Umbilical cord (tissue), 2 donors: ENCODE data around the gene TMPRSS3. TPM values are rescaled to one million over a fixed set of nuclear protein-coding genes. Genes with fewer than 3 reads are reported as not detected.

Source experiments
- DNase-seq: peaks from one replicate; pipeline ENCODE4 v3.0.0-alpha.2; 2015; ENCODE audit warnings: low spot score
- total RNA-seq: library from RNA; depleted of rRNA; stranded (reverse); fragments of >200 nt; gene quantifications from one replicate; pipeline ENCODE4 v1.2.3, GENCODE V29; 2014; ENCODE audit warnings: low replicate concordance; ENCODE audit not compliant: insufficient read depth

Gene TMPRSS3
- total RNA-seq, 1 donor from 2014 or later, result 1.7 TPM

DNA sequence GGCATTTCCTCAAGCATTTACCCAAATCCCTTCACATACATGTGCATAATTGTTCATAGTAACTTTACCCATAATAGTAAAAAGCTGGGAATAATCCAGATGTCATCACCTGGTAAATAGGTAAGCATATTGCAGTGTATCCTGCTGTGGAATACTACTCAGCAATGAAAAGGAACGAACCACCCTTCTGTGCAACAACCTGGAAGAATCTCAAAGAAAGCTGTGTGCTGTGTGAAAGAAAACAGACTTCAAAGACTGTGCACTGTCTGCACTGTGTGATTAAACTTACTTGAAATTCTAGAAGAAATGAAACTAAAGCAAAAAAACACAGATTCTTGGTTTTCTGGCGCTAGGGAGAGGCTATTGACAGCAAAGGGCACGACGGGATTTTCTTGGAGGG lies 58.6 kb downstream of the TMPRSS3 start:
- DNase-seq, result no peak

DNA sequence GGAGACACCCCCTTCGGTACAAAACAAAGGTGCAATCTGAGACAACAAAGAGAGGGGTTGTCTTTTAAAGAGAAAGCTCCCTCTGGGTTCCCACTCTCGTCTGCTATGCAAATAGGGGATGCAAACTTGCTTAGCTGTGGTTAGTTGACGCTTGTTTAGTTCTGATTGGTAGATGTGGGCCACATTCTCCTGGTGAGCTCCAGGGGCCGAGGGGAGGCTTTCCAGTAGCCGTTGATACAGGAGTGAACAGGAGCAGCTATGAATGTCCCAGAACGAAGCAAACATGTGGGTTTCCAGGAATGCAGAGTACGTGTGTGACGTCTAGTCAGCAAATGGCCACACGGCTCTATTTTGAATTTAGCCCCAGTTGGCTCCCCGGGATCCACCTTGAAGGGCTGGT lies 59.8 kb downstream of the TMPRSS3 start:
- no peak for DNase-seq

DNA sequence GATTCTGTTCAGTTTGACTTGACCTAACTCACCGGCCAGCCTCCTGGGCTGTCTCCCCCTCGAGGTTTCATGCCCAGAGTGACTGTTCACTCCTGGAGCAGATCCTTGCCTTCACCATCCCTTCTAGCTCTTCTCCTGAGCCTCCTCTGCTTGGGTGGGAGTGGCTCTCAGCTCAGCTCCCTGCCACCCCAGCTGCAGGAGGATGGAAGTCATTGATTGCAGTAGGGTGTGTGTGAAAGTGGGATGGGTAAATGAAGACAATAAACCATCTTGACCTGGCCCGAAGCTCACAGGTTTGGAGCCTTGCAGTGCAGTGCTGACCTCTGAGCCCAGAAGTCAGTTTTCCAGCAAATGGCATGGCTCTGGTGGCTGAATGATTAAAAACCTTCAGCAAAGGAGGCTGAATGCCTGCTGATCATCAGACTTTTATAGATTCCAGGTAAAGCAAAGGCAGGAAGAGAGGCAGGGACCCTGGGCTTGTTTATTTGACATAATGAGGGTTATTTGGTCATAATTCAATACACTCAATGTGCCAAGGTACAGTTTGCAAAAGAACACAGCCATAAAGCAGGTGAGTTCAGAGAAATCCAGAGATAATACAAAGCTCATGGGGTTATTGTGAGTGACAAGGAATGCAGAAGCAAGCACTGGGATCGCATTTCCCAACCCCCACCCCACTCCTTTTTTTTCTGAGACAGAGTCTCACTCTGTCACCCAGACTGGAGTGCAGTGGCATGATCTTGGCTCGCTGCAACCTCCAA lies 63.1 kb downstream of the TMPRSS3 start:
- DNase-seq, result no peak

DNA sequence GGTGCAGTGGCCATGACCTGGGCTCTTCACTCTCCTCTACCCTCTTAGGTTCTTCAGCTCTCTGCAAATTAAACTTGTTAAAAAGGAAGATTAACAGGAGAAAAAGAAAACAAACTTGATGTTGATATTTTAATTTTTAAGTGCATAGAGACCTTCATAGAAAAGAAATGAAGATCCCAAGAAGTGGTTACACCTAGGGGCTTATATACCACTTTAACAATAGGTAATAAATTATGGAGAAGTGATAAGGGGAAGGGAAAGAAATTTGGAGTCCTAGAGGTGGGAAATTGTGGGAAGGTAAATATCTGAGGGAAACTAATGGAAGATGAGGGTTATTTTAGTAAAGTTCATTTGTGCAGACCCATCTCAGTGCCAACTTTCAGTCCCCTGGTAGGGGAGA lies 64.2 kb downstream of the TMPRSS3 start:
- DNase-seq, result no peak

DNA sequence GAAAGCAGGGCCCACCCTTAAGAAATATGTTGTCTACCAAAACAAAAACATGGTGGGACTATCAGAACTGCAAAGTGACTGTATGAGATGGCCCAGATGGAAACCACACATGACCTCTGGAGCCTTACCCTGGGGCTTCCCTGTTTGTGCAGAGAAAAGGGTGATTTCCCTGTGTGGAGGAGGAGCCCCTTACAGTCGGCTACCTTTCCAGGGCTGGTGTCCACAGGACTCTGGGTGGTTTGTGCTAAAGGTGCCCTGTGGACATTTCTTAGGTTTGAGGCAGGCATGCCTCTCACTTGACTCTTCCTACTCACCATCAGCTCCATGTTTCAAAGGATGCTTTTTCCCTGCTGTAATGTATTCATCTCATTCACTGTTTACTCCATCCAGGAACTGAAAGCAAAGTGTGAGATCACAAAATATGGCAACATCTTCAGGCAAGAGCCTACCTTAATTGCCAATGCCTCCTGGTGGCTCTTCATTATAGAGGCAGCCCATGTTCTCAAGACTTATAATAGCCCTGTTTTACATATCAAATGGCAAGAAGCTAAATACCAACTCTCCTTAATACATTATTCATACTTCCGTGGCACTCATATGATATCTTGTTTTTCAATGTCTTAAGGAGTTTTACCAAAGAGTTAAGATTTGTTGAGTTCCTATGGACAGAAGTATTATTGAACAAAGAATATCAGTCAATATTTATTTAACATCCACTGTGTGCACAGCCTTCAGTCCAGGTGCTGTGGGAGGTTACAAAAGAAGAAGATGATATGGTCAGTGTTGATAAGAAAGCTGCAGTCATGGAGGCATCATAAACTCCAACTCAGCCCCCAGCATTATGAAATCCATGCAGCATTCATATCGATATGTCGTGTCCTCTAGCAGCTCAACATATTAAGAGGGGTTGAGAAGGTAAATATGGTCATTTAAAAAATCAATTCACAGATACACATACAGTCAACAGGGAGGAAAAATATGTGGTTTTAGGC lies 65.2 kb downstream of the TMPRSS3 start:
- no peak for DNase-seq

DNA sequence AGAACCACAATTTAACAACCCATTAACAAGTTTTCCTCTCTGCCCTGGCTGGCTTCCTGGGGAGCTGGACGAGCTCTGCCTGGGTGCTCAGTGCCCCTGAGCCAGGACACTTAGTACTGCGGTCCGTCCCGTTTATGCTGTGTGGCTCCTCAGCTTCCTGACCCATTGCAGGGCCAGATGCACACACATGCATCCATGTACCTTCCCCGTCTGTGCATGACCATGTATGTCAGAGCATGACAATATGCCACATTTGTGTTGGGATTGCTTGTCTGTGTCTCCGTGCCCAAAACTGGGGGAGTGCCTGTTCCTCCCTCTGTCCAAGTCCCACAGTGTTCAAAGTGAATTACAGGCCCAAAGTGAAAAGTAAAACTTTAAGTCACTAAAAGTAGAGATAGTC lies 71.0 kb downstream of the TMPRSS3 start:
- no peak for DNase-seq

Other genes starting within 250 kb of the TMPRSS3 start
- gene ABCG1, start 176.9 kb downstream of the TMPRSS3 start, total RNA-seq, result 6.5 TPM
- gene TFF3, start 80.6 kb downstream of the TMPRSS3 start, total RNA-seq, result 0.48 TPM
- not detected for gene TFF2, start 45.1 kb downstream of the TMPRSS3 start, total RNA-seq
- gene TFF1, start 29.5 kb downstream of the TMPRSS3 start, total RNA-seq, result not detected
- gene UBASH3A, start 7.8 kb upstream of the TMPRSS3 start, total RNA-seq, result 1.9 TPM
- gene RSPH1, start 100.2 kb upstream of the TMPRSS3 start, total RNA-seq, result 0.72 TPM
- gene SLC37A1, start 117.8 kb upstream of the TMPRSS3 start, total RNA-seq, result 4.8 TPM